ENCODE data around the gene ITGA2.

GRCh38 chr5:53092242-53092641, 103.1 kb downstream of the ITGA2 start:
- TF ChIP-seq EWSR1 (IDR thresholded peaks at IDR 0.05; ENCODE audit: borderline replicate concordance, low read depth, partially characterized antibody) (no peak), ZNF449 (CRISPR knock-in tag; IDR thresholded peaks at IDR 0.05) (no peak), POLR3A (IDR thresholded peaks at IDR 0.05; ENCODE audit: borderline replicate concordance, extremely low read depth, insufficient read depth, insufficient read length) (no peak), GATAD2B (IDR thresholded peaks at IDR 0.05; ENCODE audit: borderline replicate concordance) (no peak), GTF2B (IDR thresholded peaks at IDR 0.05; ENCODE audit: extremely low read depth, insufficient read length) (no peak), CTCF (IDR thresholded peaks at IDR 0.05 in 2 of 3, conservative IDR thresholded peaks at IDR 0.05 in 1 of 3; ENCODE audit: insufficient read depth in 2 of 3, low read depth in 1 of 3, low read length in 3 of 3) (no peak), NFE2 (IDR thresholded peaks at IDR 0.05; ENCODE audit: low read depth) (no peak), CHD2 (IDR thresholded peaks at IDR 0.05; ENCODE audit: low read depth, low read length) (no peak), SREBF2 (CRISPR knock-in tag; IDR thresholded peaks at IDR 0.05) (no peak)

Data from K562 (cell line).